ENCODE measurements around the gene NANS. TPM values are rescaled to one million over a fixed set of nuclear protein-coding genes. Genes with fewer than 3 reads are reported as not detected.

The NANS gene
- total and polyA plus RNA-seq, 10 of the 15 experiments (the other 5 are each of a cell fraction or from before 2014, with no cell fraction given): 21.0 to 126 (median 52.3) TPM

DNA sequence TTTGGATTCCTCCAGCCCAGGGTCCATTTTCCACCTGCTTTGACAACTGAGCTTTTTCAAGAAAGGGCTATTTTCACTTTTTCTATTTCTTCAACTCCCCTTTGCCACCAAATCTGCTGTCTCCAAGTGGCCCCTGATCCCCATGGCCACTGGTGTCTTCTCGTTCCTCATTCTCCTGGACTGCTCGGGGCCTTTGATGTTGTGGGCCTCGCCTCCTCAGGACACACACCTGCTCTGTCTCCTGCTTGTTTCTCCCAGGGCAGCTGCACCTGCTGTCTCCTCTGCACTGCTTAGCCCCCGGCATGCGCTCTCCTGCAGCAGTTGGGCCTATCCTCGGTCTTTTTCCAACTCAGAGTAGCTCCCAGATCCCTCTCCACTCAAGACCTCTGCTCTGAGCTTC lies 16.3 kb upstream of the NANS start:
- peak overlapping the region; percentile 8; the same call in 1 of the 2 replicates for H3K9ac ChIP-seq (ENCODE audit: control insufficient read depth, insufficient read depth, low read length)
- FAIRE-seq: no peak
- no peaks in the 10 kb centered on the region for H4K20me1 ChIP-seq (ENCODE audit: control insufficient read depth, insufficient read depth)
- H3K27me3 ChIP-seq (replicated peaks in 1 of 2; ENCODE audit: control insufficient read depth in 2 of 2, insufficient read depth in 2 of 2, low read length in 1 of 2): no peaks in the 10 kb centered on the region
- H2AFZ ChIP-seq (ENCODE audit: control insufficient read depth, low read depth, low read length): peak overlapping the region; percentile 63
- peaks cover 3% of the 10 kb centered on the region; the same call in 2 of the 3 replicates for H3K9me3 ChIP-seq (replicated peaks; ENCODE audit: control insufficient read depth, insufficient read depth, low read length)
- intact Hi-C loops (cut with micrococcal nuclease; ENCODE audit: unreplicated experiment): no loop called here
- 0 out of 2 replicates have a peak, but pooled peaks cover 3% of the 10 kb centered on the region for H3K79me2 ChIP-seq (ENCODE audit: control insufficient read depth, insufficient read depth, low read length)
- in situ Hi-C loops (cut with MboI): no loop called here
- ChIA-PET SMC1A (ENCODE audit: uncharacterized antibody, unreplicated experiment) (interaction anchor here (1.2 to 2.6 kb wide), 5 partner anchors 17 to 119 kb away, joined by 3 to 8 read pairs (median 5); partner anchors contain the start of gene NANS), CTCF (interaction anchor here (0.9 to 1.8 kb wide), 5 partner anchors 9 to 57 kb away, joined by 3 to 5 read pairs (median 4); no protein-coding TSS in a partner anchor), POLR2A (interaction anchor here (0.6 to 2.4 kb wide), 3 partner anchors 10 to 17 kb away, joined by 3 to 12 read pairs (median 4); partner anchors contain the start of gene NANS), RAD21 (ENCODE audit: unreplicated experiment) (interaction anchor here (0.7 to 1.2 kb wide), 2 partner anchors 16 to 54 kb away, joined by 3 to 5 read pairs; partner anchors contain the start of gene NANS)
- H3K4me1 ChIP-seq (ENCODE audit: control insufficient read depth, insufficient read depth, low read length): peaks cover 52% of the 10 kb centered on the region
- peak overlapping the region; percentile 43; the same call in 1 of the 2 replicates for H3K4me3 ChIP-seq
- TF ChIP-seq POLR2A (IDR thresholded peaks at IDR 0.05; ENCODE audit: low read depth, low read length): no peak
- no peak for TF ChIP-seq SMAD1 (IDR thresholded peaks at IDR 0.05; ENCODE audit: low read depth, partially characterized antibody)
- no peak for TF ChIP-seq NFYB (IDR thresholded peaks at IDR 0.05; ENCODE audit: insufficient read depth, low read depth, low read length)
- TF ChIP-seq, protein P1, sequence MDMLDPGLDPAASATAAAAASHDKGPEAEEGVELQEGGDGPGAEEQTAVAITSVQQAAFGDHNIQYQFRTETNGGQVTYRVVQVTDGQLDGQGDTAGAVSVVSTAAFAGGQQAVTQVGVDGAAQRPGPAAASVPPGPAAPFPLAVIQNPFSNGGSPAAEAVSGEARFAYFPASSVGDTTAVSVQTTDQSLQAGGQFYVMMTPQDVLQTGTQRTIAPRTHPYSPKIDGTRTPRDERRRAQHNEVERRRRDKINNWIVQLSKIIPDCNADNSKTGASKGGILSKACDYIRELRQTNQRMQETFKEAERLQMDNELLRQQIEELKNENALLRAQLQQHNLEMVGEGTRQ (IDR thresholded peaks at IDR 0.05; ENCODE audit: borderline replicate concordance, low read depth, low read length): no peak
- TF ChIP-seq ZNF217 (IDR thresholded peaks at IDR 0.05): no peak
- DNase-seq (ENCODE audit: low read depth, low spot score): no peak
- 55% methylated on average over 6 of the region's 6 CpGs for WGBS (ENCODE audit: insufficient coverage, insufficient replicate concordance, low lambda C conversion rate, missing lambda C conversion rate)
- BruUV-seq (replicated peaks): no TSS peak
- peak overlapping the region; percentile 92 for H3K4me2 ChIP-seq (ENCODE audit: control insufficient read depth, insufficient read depth)
- no peaks in the 10 kb centered on the region for H3K36me3 ChIP-seq (ENCODE audit: control insufficient read depth in 2 of 2, insufficient read depth in 2 of 2, low read length in 1 of 2)
- H3K27ac ChIP-seq (ENCODE audit: control insufficient read depth, insufficient read depth): peak overlapping the region; percentile 14
- no peak for ATAC-seq

DNA sequence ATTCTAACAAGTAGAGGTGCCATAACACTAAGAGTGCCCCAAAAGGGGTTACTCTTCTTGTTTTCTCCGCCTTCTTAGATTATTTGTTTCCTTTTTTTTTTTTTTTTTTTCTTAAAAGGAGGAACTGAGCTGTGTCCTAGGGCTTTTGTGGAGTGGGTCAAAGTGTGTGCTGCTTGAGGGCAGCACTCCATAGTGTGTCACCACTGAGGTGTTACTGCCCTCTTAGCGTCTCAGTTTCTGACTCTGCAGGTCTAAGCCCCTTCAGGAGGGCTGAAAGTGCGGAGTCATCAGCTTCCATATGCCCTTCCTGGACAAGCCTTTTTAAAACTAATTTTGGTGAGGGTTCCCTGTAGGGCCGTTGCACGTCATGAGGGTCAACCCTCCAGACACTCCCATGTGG lies 12.6 kb upstream of the NANS start:
- ChIA-PET SMC1A (ENCODE audit: uncharacterized antibody, unreplicated experiment) (interaction anchor here (1.7 kb wide), 1 partner anchor 10 kb away, joined by 9 read pairs; no protein-coding TSS in a partner anchor), RAD21 (ENCODE audit: unreplicated experiment) (interaction anchor here (1.0 kb wide), 1 partner anchor 20 kb away, joined by 3 read pairs; no protein-coding TSS in a partner anchor), CTCF (interaction anchor here (0.6 to 4.5 kb wide), 5 partner anchors 9 to 946 kb away, joined by 3 to 29 read pairs (median 4); partner anchors contain the start of gene NANS), POLR2A (interaction anchor here (0.6 to 2.3 kb wide), 5 partner anchors 13 to 619 kb away, joined by 3 to 16 read pairs (median 4); partner anchors contain the start of gene NANS)
- FAIRE-seq: no peak
- Histone ChIP-seq H3K4me3 (no peak overlapping the region), H4K20me1 (ENCODE audit: control insufficient read depth, insufficient read depth) (no peaks in the 10 kb centered on the region), H3K27ac (ENCODE audit: control insufficient read depth, insufficient read depth) (no peak overlapping the region), H3K9ac (ENCODE audit: control insufficient read depth, insufficient read depth, low read length) (no peak overlapping the region), H3K79me2 (ENCODE audit: control insufficient read depth, insufficient read depth, low read length) (peaks cover 35% of the 10 kb centered on the region), H3K9me3 (replicated peaks; ENCODE audit: control insufficient read depth, insufficient read depth, low read length) (peaks cover 5% of the 10 kb centered on the region; the same call in 2 of the 3 replicates), H3K4me2 (ENCODE audit: control insufficient read depth, insufficient read depth) (no peak overlapping the region), H3K4me1 (ENCODE audit: control insufficient read depth, insufficient read depth, low read length) (peaks cover 24% of the 10 kb centered on the region), H2AFZ (ENCODE audit: control insufficient read depth, low read depth, low read length) (no peak overlapping the region), H3K36me3 (ENCODE audit: control insufficient read depth in 2 of 2, insufficient read depth in 2 of 2, low read length in 1 of 2) (no peaks in the 10 kb centered on the region), H3K27me3 (replicated peaks in 1 of 2; ENCODE audit: control insufficient read depth in 2 of 2, insufficient read depth in 2 of 2, low read length in 1 of 2) (no peaks in the 10 kb centered on the region)
- BruUV-seq (replicated peaks): no TSS peak
- no peak for DNase-seq (ENCODE audit: low read depth, low spot score)
- in situ Hi-C loops (cut with MboI): no loop called here
- ATAC-seq: no peak
- intact Hi-C loops (cut with micrococcal nuclease; ENCODE audit: unreplicated experiment): loop anchor here (2.0 kb wide), 1 partner anchor 121 kb away; the partner anchor contains the start of gene TRMO
- WGBS (ENCODE audit: insufficient coverage, insufficient replicate concordance, low lambda C conversion rate, missing lambda C conversion rate): 28% methylated on average over 5 of the region's 5 CpGs
- TF ChIP-seq HDGF (IDR thresholded peaks at IDR 0.05) (no peak), SREBF2 (IDR thresholded peaks at IDR 0.05; ENCODE audit: low read length) (no peak), BCL11A (IDR thresholded peaks at IDR 0.05; ENCODE audit: low read depth, low read length) (no peak), NFYB (IDR thresholded peaks at IDR 0.05; ENCODE audit: insufficient read depth, low read depth, low read length) (no peak), LARP7 (IDR thresholded peaks at IDR 0.05) (no peak), TAF1 (IDR thresholded peaks at IDR 0.05; ENCODE audit: borderline replicate concordance, low read depth, low read length) (no peak), ESRRA (IDR thresholded peaks at IDR 0.05; ENCODE audit: low read length) (no peak), BACH1 (IDR thresholded peaks at IDR 0.05; ENCODE audit: borderline replicate concordance) (no peak), BRCA1 (IDR thresholded peaks at IDR 0.05; ENCODE audit: low read depth, low read length) (no peak), NR2C1 (IDR thresholded peaks at IDR 0.05) (no peak), FOXK2 (IDR thresholded peaks at IDR 0.05) (no peak)
- TF ChIP-seq, protein P2, sequence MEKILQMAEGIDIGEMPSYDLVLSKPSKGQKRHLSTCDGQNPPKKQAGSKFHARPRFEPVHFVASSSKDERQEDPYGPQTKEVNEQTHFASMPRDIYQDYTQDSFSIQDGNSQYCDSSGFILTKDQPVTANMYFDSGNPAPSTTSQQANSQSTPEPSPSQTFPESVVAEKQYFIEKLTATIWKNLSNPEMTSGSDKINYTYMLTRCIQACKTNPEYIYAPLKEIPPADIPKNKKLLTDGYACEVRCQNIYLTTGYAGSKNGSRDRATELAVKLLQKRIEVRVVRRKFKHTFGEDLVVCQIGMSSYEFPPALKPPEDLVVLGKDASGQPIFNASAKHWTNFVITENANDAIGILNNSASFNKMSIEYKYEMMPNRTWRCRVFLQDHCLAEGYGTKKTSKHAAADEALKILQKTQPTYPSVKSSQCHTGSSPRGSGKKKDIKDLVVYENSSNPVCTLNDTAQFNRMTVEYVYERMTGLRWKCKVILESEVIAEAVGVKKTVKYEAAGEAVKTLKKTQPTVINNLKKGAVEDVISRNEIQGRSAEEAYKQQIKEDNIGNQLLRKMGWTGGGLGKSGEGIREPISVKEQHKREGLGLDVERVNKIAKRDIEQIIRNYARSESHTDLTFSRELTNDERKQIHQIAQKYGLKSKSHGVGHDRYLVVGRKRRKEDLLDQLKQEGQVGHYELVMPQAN (conservative IDR thresholded peaks at IDR 0.05): no peak

All from GM12878 (cell line).